ENCODE measurements around the gene PIP4K2C.
A peak's percentile ranks its signal among the peaks of the same experiment; 100 is the strongest.
"Not testable (repeated sequence)": the region's sequence is repeated elsewhere in the genome, so short reads cannot be mapped to it uniquely, and the experiment has no call there.

Gene PIP4K2C

DNA sequence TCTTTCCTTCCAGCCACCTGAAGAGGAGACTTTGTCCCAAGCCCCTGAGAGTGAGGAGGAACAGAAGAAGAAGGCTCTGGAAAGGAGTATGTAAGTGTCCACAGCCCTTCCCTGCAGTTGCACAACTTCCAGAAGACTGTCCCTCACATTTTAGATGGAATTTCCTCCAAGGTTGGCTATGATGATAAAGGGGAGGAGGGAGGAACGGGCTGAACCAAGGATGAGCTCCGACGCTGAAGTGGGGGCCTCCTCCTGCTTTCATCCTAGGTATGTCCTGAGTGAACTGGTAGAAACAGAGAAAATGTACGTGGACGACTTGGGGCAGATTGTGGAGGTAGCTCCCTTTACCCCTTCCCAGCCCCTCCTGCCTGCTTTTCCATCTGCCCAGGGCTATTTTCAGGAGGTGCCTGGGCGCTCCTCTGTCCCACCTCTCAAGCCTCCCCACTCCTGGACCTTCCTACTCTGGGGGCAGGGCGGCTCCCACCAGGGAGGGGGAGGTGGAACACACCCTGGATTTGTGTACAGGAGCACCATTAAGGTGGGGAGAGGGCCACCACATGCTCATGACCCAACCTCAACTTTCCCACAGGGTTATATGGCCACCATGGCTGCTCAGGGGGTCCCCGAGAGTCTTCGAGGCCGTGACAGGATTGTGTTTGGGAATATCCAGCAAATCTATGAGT is 22.6 kb downstream of the PIP4K2C start:
- DNase-seq (ENCODE audit: low spot score) = no peak
- Mint-ChIP-seq H3K9me3 (no peaks in the 10 kb centered on the region), H3K4me1 (ENCODE audit: low read depth) (peaks cover 6% of the 10 kb centered on the region), H3K4me3 (no peak overlapping the region), H3K27ac (no peak overlapping the region), H3K36me3 (ENCODE audit: low read depth) (peaks cover 3% of the 10 kb centered on the region), H3K27me3 (ENCODE audit: low read depth) (peaks cover 54% of the 10 kb centered on the region)

DNA sequence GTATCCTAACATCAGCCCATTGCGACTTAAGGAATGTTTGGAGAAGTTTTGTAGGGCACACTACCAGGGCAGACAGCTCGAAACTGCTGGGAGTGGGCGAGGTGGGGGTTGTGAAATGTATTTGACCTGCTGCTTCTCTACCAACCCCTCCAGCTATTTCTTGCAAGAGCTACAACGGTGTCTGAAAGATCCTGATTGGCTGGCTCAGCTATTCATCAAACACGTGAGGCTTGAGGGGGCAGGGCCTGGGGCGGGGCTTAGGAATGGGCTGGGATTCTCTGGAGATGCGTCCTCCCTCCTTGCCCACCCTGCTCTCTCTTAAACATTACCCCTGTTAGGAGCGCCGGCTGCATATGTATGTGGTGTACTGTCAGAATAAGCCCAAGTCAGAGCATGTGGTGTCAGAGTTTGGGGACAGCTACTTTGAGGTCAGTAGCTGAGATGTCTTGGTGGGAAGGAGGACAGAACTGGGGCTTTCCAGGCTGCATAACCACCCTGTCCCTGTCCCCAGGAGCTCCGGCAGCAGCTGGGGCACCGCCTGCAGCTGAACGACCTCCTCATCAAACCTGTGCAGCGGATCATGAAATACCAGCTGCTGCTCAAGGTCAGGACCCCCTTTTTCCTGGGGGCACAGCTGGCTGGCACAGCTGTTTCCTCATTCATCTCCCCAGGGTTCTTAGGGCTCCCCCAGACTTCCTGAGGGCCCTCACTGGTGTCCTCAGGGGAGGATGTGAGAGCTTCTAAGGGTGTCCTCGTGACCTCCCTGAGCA is 23.4 kb downstream of the PIP4K2C start:
- H3K9me3 Mint-ChIP-seq = no peaks in the 10 kb centered on the region
- no peak overlapping the region for H3K27ac Mint-ChIP-seq
- H3K4me1 Mint-ChIP-seq (ENCODE audit: low read depth) = peaks cover 9% of the 10 kb centered on the region
- H3K27me3 Mint-ChIP-seq (ENCODE audit: low read depth) = peaks cover 62% of the 10 kb centered on the region
- no peak overlapping the region for H3K4me3 Mint-ChIP-seq
- peaks cover 1% of the 10 kb centered on the region for H3K36me3 Mint-ChIP-seq (ENCODE audit: low read depth)
- no peak for DNase-seq (ENCODE audit: low spot score)

DNA sequence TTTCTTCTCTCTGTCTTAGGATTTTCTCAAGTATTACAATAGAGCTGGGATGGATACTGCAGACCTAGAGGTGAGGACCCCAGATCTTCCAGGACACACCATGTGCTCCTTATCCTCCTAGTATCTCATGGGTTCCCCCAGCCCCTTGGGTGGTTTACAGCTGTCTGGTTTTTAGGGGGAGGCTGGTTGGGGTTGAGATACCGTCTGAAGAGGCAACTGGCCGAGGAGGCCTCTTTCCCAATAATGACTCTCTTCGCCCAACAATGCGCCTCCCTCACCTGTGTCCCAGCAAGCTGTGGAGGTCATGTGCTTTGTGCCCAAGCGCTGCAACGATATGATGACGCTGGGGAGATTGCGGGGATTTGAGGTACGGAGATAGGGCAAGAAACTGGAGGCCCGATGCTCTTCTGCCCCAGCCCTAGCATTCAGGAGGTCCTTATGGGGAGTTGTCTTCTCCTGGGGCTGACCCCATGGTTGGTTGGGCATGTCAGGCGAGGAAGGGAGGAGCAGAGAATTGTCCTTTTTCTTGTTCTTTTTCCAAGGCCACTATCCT is 24.0 kb downstream of the PIP4K2C start:
- peaks cover 1% of the 10 kb centered on the region for H3K36me3 Mint-ChIP-seq (ENCODE audit: low read depth)
- H3K27me3 Mint-ChIP-seq (ENCODE audit: low read depth) = peaks cover 66% of the 10 kb centered on the region
- H3K4me1 Mint-ChIP-seq (ENCODE audit: low read depth) = peaks cover 9% of the 10 kb centered on the region
- H3K9me3 Mint-ChIP-seq = no peaks in the 10 kb centered on the region
- no peak overlapping the region for H3K27ac Mint-ChIP-seq
- H3K4me3 Mint-ChIP-seq = no peak overlapping the region
- DNase-seq (ENCODE audit: low spot score) = no peak

DNA sequence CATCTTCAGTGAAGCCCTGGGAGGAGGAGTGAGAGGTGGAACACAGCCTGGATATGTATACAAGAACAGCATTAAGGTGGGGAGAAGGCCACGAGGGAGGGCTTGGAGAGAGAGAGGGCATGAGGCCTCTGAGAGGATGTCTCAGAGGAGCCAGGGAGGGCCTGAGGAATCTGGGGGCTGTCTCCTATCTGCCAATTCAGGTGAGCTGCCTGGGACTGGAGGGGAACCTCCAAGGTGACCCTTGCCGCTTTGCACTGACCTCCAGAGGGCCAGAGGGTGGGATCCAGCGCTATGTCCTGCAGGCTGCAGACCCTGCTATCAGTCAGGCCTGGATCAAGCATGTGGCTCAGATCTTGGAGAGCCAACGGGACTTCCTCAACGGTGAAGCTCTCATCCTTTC is 24.6 kb downstream of the PIP4K2C start:
- Mint-ChIP-seq H3K27me3 (ENCODE audit: low read depth) (peaks cover 70% of the 10 kb centered on the region), H3K4me3 (no peak overlapping the region), H3K27ac (no peak overlapping the region), H3K4me1 (ENCODE audit: low read depth) (peaks cover 7% of the 10 kb centered on the region), H3K9me3 (no peaks in the 10 kb centered on the region), H3K36me3 (ENCODE audit: low read depth) (no peaks in the 10 kb centered on the region)
- DNase-seq (ENCODE audit: low spot score) = no peak

DNA sequence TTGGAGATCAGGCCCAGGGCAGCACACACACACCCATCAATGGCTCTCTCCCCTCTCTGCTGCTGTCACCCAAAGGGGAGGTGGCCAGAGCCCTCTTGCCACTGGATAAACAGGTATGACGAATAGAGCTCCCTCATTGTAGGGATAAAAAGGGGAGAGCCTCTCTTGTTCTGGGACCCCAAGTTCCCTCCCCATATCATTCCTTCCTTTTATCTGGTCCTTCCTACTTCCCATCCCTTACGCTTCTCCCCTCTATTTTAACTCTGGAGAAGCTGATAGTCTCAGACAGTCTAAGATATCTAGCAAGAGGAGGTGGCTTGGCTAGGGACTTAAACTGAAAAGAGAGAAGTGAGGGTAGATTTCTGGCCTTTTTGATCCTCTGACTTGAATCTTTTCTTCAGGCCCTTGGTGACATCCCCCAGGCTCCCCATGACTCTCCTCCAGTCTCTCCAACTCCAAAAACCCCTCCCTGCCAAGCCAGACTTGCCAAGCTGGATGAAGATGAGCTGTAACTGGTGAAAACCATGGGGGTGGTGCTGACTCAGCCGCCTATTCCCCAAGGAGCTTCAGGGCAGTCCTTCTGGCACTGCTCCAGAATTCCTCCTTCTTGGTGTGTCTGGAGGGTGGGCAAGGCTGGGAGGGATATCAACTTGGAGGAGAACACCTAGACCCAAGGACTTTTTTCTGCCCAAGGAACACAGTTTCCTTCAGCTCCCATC is 25.6 kb downstream of the PIP4K2C start:
- H3K4me3 Mint-ChIP-seq = no peak overlapping the region
- H3K27ac Mint-ChIP-seq = no peak overlapping the region
- peaks cover 79% of the 10 kb centered on the region for H3K27me3 Mint-ChIP-seq (ENCODE audit: low read depth)
- H3K36me3 Mint-ChIP-seq (ENCODE audit: low read depth) = no peaks in the 10 kb centered on the region
- H3K4me1 Mint-ChIP-seq (ENCODE audit: low read depth) = peaks cover 13% of the 10 kb centered on the region
- no peak for DNase-seq (ENCODE audit: low spot score)
- H3K9me3 Mint-ChIP-seq = no peaks in the 10 kb centered on the region

DNA sequence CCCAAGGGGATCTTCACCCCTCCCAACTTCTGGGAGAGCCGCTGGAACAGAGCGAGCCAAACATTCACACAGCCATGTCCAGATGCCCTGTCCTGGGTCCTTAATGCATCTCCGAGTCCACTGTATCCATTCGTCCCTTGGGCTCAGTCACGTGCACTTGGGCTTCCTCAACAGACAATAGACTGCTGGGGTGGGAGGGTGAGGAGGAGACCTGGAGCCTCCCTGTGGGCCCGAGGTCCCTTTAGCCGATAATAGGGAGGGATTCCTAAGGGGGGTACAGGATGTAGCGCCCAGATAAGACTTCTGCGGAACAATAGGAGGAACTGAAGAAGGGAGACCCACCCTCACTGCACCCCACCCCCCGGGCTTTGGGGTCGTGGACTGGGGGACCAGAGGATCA is 26.9 kb downstream of the PIP4K2C start:
- H3K4me3 Mint-ChIP-seq = no peak overlapping the region
- peaks cover 16% of the 10 kb centered on the region for H3K4me1 Mint-ChIP-seq (ENCODE audit: low read depth)
- peaks cover 81% of the 10 kb centered on the region for H3K27me3 Mint-ChIP-seq (ENCODE audit: low read depth)
- no peaks in the 10 kb centered on the region for H3K36me3 Mint-ChIP-seq (ENCODE audit: low read depth)
- H3K9me3 Mint-ChIP-seq = no peaks in the 10 kb centered on the region
- H3K27ac Mint-ChIP-seq = no peak overlapping the region
- DNase-seq (ENCODE audit: low spot score) = no peak

DNA sequence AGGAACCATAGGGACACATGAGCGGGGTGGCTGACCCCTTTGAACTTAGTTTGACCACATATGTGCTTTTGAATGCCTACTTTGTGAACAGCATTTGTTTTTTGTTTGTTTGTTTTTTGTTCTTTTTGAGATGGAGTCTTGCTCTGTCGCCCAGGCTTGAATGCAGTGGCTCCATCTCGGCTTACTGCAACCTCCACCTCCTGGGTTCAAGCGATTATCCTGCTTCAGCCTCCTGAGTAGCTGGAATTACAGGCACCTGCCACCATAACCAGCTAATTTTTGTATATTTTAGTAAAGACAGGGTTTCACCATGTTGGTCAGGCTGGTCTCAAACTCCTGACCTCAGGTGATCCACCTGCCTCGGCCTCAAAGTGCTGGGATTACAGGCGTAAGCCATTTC is 27.4 kb downstream of the PIP4K2C start:
- Mint-ChIP-seq H3K4me1 (ENCODE audit: low read depth) (peaks cover 16% of the 10 kb centered on the region), H3K27me3 (ENCODE audit: low read depth) (peaks cover 80% of the 10 kb centered on the region)
- not testable (repeated sequence) for H3K9me3 Mint-ChIP-seq; H3K36me3 Mint-ChIP-seq (ENCODE audit: low read depth); DNase-seq (ENCODE audit: low spot score); H3K27ac Mint-ChIP-seq; H3K4me3 Mint-ChIP-seq

DNA sequence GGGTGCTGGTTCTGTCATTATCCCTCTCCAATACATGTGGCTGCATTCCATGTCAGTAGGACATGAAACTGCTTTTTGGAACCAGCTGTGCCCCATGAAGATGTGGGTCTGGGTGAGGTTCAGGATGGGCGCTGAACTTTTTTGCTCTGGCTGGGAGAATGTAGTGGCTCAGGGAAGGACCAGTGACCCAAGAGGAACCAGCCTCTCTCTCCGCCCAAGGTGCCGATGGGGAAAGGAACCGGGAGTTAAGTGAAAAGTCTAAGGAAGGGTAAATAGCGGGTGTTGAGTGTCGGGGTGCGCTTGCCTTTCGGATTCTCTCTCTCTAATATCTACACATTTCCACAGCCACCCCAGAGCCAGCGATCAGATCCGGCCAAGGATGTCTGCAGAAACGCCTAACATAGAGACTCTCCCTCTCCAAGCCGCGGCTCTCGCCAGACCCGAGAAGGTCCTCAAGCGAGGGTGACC is 28.0 kb downstream of the PIP4K2C start:
- H3K9me3 Mint-ChIP-seq = no peaks in the 10 kb centered on the region
- peaks cover 82% of the 10 kb centered on the region for H3K27me3 Mint-ChIP-seq (ENCODE audit: low read depth)
- peaks cover 15% of the 10 kb centered on the region for H3K4me1 Mint-ChIP-seq (ENCODE audit: low read depth)
- no peak overlapping the region for H3K27ac Mint-ChIP-seq
- no peaks in the 10 kb centered on the region for H3K36me3 Mint-ChIP-seq (ENCODE audit: low read depth)
- no peak for DNase-seq (ENCODE audit: low spot score)
- peak overlapping the region; percentile 56 for H3K4me3 Mint-ChIP-seq

DNA sequence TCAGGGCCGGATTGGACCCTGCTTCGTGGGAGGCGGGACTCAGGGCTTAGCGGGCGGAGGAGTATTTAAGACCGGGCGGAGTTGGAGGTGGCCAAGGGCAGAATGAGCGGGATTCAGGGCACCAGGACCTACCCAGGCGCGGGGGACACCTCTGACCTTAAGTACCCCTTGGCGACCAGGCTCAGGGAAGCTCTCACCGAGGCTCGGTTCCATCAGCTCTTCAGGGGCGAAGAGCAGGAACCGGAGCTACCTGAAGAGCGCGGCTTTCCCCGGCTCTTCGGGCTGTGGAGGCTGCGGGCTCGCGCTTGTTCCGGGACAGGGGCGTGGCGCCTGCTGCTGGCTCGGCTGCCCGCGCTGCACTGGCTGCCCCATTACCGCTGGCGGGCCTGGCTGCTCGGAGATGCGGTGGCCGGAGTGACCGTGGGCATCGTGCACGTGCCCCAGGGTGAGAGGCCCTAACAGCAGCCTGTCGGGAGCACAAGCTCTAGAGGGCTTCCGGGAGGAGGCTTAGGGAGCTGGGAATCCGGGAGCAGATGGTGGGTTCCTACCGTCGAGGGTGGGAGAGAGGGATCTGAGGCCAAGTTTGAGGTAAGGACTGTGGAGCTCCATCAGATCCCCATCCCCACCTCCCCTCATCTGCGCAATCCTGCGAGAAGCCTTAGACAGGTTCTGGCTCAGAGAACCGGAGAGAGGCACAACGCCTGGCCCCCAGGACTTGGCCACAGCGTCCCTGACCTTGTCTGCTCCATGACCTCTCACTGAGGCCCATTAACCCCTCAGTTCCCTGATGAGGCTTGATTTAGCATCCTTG is 28.6 kb downstream of the PIP4K2C start:
- H3K27ac Mint-ChIP-seq = no peak overlapping the region
- H3K36me3 Mint-ChIP-seq (ENCODE audit: low read depth) = no peaks in the 10 kb centered on the region
- H3K27me3 Mint-ChIP-seq (ENCODE audit: low read depth) = peaks cover 83% of the 10 kb centered on the region
- H3K4me3 Mint-ChIP-seq = peak overlapping the region; percentile 56
- H3K9me3 Mint-ChIP-seq = no peaks in the 10 kb centered on the region
- peak; percentile 17 for DNase-seq (ENCODE audit: low spot score)
- H3K4me1 Mint-ChIP-seq (ENCODE audit: low read depth) = peaks cover 13% of the 10 kb centered on the region

DNA sequence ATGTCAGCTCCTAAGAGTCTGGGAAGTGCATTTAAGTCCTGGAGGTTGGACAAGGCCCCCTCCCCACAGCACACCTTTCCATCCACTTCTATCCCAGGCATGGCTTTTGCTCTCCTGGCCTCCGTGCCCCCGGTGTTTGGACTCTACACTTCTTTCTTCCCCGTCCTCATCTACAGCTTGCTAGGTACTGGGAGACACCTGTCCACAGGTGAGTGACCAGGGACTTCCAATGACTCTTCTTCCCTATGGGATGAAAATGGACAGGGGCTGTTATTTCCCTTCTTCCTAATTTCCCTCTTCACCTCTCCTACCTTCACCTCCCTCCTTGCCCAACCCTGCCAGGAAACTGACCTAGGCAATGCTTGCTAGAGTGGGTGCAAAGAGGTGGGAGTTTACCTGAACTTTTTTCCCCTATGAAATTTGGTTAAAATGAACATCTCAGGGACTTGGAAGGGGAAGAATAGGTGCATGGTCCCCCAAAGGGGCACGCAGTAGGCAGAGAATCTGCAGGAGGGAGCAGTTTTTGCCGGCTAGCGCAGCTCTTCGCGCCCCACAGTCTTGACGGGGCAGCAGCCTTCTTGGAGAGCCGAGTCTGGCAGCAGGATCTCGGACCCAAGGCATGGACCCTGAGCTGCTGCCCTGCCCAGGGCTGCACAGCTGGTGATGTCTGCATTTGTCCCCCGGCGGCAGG is 29.4 kb downstream of the PIP4K2C start:
- Mint-ChIP-seq H3K9me3 (no peaks in the 10 kb centered on the region), H3K4me3 (peak overlapping the region; percentile 80), H3K27ac (no peak overlapping the region), H3K4me1 (ENCODE audit: low read depth) (peaks cover 13% of the 10 kb centered on the region), H3K27me3 (ENCODE audit: low read depth) (peaks cover 85% of the 10 kb centered on the region), H3K36me3 (ENCODE audit: low read depth) (no peaks in the 10 kb centered on the region)
- DNase-seq (ENCODE audit: low spot score) = no peak

DNA sequence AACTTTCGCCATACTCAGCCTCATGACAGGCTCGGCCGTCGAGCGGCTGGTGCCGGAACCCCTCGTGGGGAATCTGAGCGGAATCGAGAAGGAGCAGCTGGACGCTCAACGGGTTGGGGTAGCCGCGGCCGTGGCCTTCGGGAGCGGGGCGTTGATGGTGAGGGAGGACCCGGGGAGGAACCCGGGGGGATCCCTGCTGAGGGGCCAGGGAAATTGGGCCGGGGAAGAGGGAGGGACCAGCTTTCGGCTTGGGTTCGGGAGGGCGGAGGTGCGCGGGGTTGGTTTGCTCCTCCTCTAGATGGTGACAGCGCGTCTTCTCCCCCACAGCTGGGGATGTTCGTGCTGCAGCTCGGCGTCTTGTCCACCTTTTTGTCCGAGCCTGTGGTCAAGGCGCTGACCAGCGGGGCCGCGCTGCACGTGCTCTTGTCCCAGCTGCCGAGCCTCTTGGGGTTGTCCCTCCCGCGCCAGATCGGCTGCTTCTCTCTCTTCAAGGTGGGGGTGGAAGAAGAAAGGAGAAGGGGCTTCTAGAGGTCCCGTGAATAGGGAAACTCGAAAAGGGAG is 30.0 kb downstream of the PIP4K2C start:
- no peaks in the 10 kb centered on the region for H3K9me3 Mint-ChIP-seq
- DNase-seq (ENCODE audit: low spot score) = no peak
- no peaks in the 10 kb centered on the region for H3K36me3 Mint-ChIP-seq (ENCODE audit: low read depth)
- peak overlapping the region; percentile 80 for H3K4me3 Mint-ChIP-seq
- H3K27ac Mint-ChIP-seq = no peak overlapping the region
- H3K27me3 Mint-ChIP-seq (ENCODE audit: low read depth) = peaks cover 90% of the 10 kb centered on the region
- H3K4me1 Mint-ChIP-seq (ENCODE audit: low read depth) = peaks cover 13% of the 10 kb centered on the region

DNA sequence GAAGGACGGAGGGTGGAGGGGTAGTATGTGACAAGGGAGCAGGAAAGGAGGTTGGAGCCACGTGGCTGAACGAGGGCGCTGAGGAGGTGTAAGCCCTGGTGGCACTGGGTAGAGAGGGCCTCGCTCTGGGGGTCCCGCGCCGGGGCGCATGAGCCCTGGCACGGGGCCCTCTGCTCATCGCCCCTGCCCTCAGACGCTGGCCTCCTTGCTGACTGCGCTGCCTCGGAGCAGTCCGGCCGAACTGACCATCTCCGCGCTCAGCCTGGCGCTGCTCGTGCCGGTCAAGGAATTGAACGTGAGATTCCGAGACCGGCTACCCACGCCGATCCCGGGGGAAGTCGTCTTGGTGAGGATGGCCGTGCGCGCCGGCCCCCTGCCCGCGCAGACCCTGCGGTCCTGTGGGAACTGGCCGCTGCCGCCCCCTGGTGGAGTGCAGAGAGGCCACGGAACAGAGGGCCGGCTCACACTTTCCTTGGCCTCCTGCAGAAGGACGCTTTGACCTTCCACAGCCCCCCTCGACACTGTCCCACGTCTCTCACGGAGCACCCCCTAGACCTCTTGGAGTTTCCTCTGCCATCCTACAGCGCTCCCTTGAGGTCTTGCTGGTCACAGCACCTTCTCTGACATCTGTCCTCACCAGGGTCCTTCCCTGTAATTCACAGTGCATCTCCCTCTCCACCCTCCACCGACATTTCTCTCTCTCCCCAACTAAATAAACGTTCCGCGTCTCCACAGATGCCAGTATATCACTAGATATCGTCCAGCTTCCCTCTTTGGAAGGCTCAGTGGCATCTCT is 30.7 kb downstream of the PIP4K2C start:
- peaks cover 94% of the 10 kb centered on the region for H3K27me3 Mint-ChIP-seq (ENCODE audit: low read depth)
- DNase-seq (ENCODE audit: low spot score) = peak; percentile 52
- no peaks in the 10 kb centered on the region for H3K9me3 Mint-ChIP-seq
- peaks cover 13% of the 10 kb centered on the region for H3K4me1 Mint-ChIP-seq (ENCODE audit: low read depth)
- H3K27ac Mint-ChIP-seq = no peak overlapping the region
- no peaks in the 10 kb centered on the region for H3K36me3 Mint-ChIP-seq (ENCODE audit: low read depth)
- H3K4me3 Mint-ChIP-seq = peak overlapping the region; percentile 80

Measured in T-helper 2 cell treated with Interferon-gamma antibody and Interleukin-4, amounts not matched to agents 5 μg/mL and 100 μg/mL, for 36 hours (primary cell).